H9 (cell line): Measurements from ENCODE around the gene RC3H2. TPM values are rescaled to one million over a fixed set of nuclear protein-coding genes. Genes with fewer than 3 reads are reported as not detected.
A peak's percentile ranks its signal among the peaks of the same experiment; 100 is the strongest.

Source experiments
- DNase-seq: peaks from one replicate; pipeline ENCODE4 v3.0.0-alpha.2; 2017
- H2AFZ ChIP-seq: one replicate; pipeline ENCODE4 v1.6.1; 2013; ENCODE audit warnings: mild to moderate bottlenecking, low read length, control low read depth, moderate library complexity
- H2AK5ac ChIP-seq: 2 replicates; pipeline ENCODE4 v1.6.1; 2013; ENCODE audit warnings: low read length, control low read depth, mixed read lengths; ENCODE audit not compliant: insufficient read length
- H2BK120ac ChIP-seq: one replicate; pipeline ENCODE4 v1.6.1; 2013; ENCODE audit warnings: low read depth, mild to moderate bottlenecking, low read length, control low read depth, inconsistent platforms; ENCODE audit not compliant: poor library complexity, severe bottlenecking
- H2BK12ac ChIP-seq: 2 replicates; pipeline ENCODE4 v1.6.1; 2013; ENCODE audit warnings: low read length, control low read depth, mixed read lengths, low read depth; ENCODE audit not compliant: insufficient read length
- H2BK15ac ChIP-seq: 2 replicates; pipeline ENCODE4 v1.6.1; 2013; ENCODE audit warnings: low read depth, low read length, control low read depth
- H2BK20ac ChIP-seq: one replicate; pipeline ENCODE4 v1.6.1; 2013; ENCODE audit warnings: low read depth, mild to moderate bottlenecking, low read length, control low read depth, inconsistent platforms; ENCODE audit not compliant: poor library complexity, severe bottlenecking
- H2BK5ac ChIP-seq: 2 replicates; pipeline ENCODE4 v1.6.1; 2013; ENCODE audit warnings: low read length, control low read depth, mixed read lengths; ENCODE audit not compliant: insufficient read length
- H3K14ac ChIP-seq: 2 replicates; pipeline ENCODE4 v1.6.1; 2013; ENCODE audit warnings: low read length, control low read depth; ENCODE audit not compliant: insufficient read depth
- H3K18ac ChIP-seq: 2 replicates; pipeline ENCODE4 v1.6.1; 2013; ENCODE audit warnings: low read depth, mild to moderate bottlenecking, mixed read lengths, low read length, control low read depth; ENCODE audit not compliant: insufficient read length
- H3K23ac ChIP-seq: 2 replicates; pipeline ENCODE4 v1.6.1; 2013; ENCODE audit warnings: low read length, control low read depth, mixed read lengths, low read depth; ENCODE audit not compliant: insufficient read length
- H3K23me2 ChIP-seq: 2 replicates; pipeline ENCODE4 v1.6.1; 2013; ENCODE audit warnings: low read depth, mild to moderate bottlenecking, mixed read lengths, low read length, control low read depth; ENCODE audit not compliant: insufficient read length, poor library complexity, severe bottlenecking
- H3K27ac ChIP-seq: 2 replicates; pipeline ENCODE4 v1.5.1; 2013; ENCODE audit warnings: low read length, control low read depth, mixed read lengths, low read depth; ENCODE audit not compliant: insufficient read length
- H3K27me3 ChIP-seq: 2 replicates; pipeline ENCODE4 v1.6.1; 2013; ENCODE audit warnings: low read length, control low read depth, inconsistent platforms; ENCODE audit not compliant: insufficient read depth
- H3K4ac ChIP-seq: 2 replicates; pipeline ENCODE4 v1.6.1; 2013; ENCODE audit warnings: low read depth, mild to moderate bottlenecking, control low read depth, inconsistent platforms, low read length, moderate library complexity
- H3K4me1 ChIP-seq: 2 replicates; pipeline ENCODE4 v1.6.1; 2013; ENCODE audit warnings: low read length, control low read depth, inconsistent platforms; ENCODE audit not compliant: insufficient read depth
- H3K4me2 ChIP-seq: 2 replicates; pipeline ENCODE4 v1.6.1; 2013; ENCODE audit warnings: low read length, control low read depth, mixed read lengths; ENCODE audit not compliant: insufficient read length, insufficient read depth
- H3K56ac ChIP-seq: 2 replicates; pipeline ENCODE4 v1.6.1; 2013; ENCODE audit warnings: low read depth, mild to moderate bottlenecking, mixed read lengths, low read length, control low read depth; ENCODE audit not compliant: insufficient read length
- H3K79me1 ChIP-seq: 2 replicates; pipeline ENCODE4 v1.6.1; 2013; ENCODE audit warnings: low read depth, mild to moderate bottlenecking, moderate library complexity, low read length, control low read depth, inconsistent platforms; ENCODE audit not compliant: insufficient read depth, poor library complexity, severe bottlenecking
- H3K79me2 ChIP-seq: 2 replicates; pipeline ENCODE4 v1.6.1; 2013; ENCODE audit warnings: low read length, control low read depth, inconsistent platforms; ENCODE audit not compliant: insufficient read depth
- H3K9ac ChIP-seq: 2 replicates; pipeline ENCODE4 v1.6.1; 2013; ENCODE audit warnings: low read length, control low read depth, mixed read lengths; ENCODE audit not compliant: insufficient read length; ENCODE audit errors: extremely low read depth
- H3K9me3 ChIP-seq: one replicate; pipeline ENCODE4 v1.6.1; 2013; ENCODE audit warnings: low read depth, low read length, inconsistent platforms; ENCODE audit not compliant: control insufficient read depth
- H3T11ph ChIP-seq: one replicate; pipeline ENCODE4 v1.6.1; 2013; ENCODE audit warnings: mild to moderate bottlenecking, low read length, control low read depth, inconsistent platforms
- H4K20me1 ChIP-seq: one replicate; pipeline ENCODE4 v1.6.1; 2013; ENCODE audit not compliant: control insufficient read depth, insufficient read length, insufficient read depth
- H4K5ac ChIP-seq: 2 replicates; pipeline ENCODE4 v1.6.1; 2013; ENCODE audit warnings: low read depth, mild to moderate bottlenecking, mixed read lengths, low read length, control low read depth; ENCODE audit not compliant: insufficient read length
- H4K8ac ChIP-seq: replicated peaks from 2 replicates; pipeline ENCODE4 v1.6.1; 2013; ENCODE audit warnings: low read length, control low read depth, mixed read lengths, low read depth; ENCODE audit not compliant: insufficient read length
- H4K91ac ChIP-seq: 2 replicates; pipeline ENCODE4 v1.6.1; 2013; ENCODE audit warnings: low read depth, mild to moderate bottlenecking, moderate library complexity, mixed read lengths, low read length, control low read depth; ENCODE audit not compliant: insufficient read length
- H3K27ac Mint-ChIP-seq, 3 experiments: 2 replicates in 2 of 3; 3 replicates in 1 of 3; pipeline ENCODE4 v1.8.0; 2020 to 2021; ENCODE audit warnings: mixed read lengths in 3 of 3, mild to moderate bottlenecking in 1 of 3, moderate library complexity in 1 of 3
- H3K27me3 Mint-ChIP-seq: 2 replicates; pipeline ENCODE4 v1.8.0; 2021; ENCODE audit warnings: low read depth, mild to moderate bottlenecking, moderate library complexity, mixed read lengths
- H3K36me3 Mint-ChIP-seq, 3 experiments: 2 replicates in 2 of 3; 3 replicates in 1 of 3; pipeline ENCODE4 v1.8.0; 2020 to 2021; ENCODE audit warnings: low read depth in 3 of 3, mixed read lengths in 3 of 3; ENCODE audit not compliant: insufficient read depth in 1 of 3
- H3K4me1 Mint-ChIP-seq, 2 experiments: 2 replicates each; pipeline ENCODE4 v1.8.0; 2020; ENCODE audit warnings: mixed read lengths in 2 of 2
- H3K4me3 Mint-ChIP-seq, 2 experiments: 2 replicates in 1 of 2; 3 replicates in 1 of 2; pipeline ENCODE4 v1.8.0; 2020 to 2021; ENCODE audit warnings: mild to moderate bottlenecking in 2 of 2, mixed read lengths in 2 of 2, moderate library complexity in 1 of 2
- H3K9me3 Mint-ChIP-seq, 2 experiments: 2 replicates in 1 of 2; 3 replicates in 1 of 2; pipeline ENCODE4 v1.8.0; 2020; ENCODE audit warnings: mild to moderate bottlenecking in 2 of 2, mixed read lengths in 2 of 2, moderate library complexity in 1 of 2
- CTCF ChIP-seq: fragments of 200-600 bp; sonication (generic); conservative IDR thresholded peaks from 3 replicates; pipeline ENCODE4 v1.8.0; 2021; ENCODE audit warnings: antibody characterized with exemption, mild to moderate bottlenecking
- WGBS: extraction: QIAGEN DNeasy Blood & Tissue Kit; methylation state at CpG from one replicate; pipeline ENCODE4 v1.1.7; 2013; ENCODE audit warnings: missing lambda C conversion rate, low lambda C conversion rate, mixed read lengths; ENCODE audit not compliant: insufficient read length; ENCODE audit errors: extremely low coverage; 5-methylcytosine and 5-hydroxymethylcytosine counted together
- total RNA-seq: library from RNA; stranded (reverse); gene quantifications from 2 replicates; pipeline ENCODE4 v1.2.1, GENCODE V29; 2021

RC3H2 gene
- total RNA-seq, 1 experiment from 2014 or later = 49.0 TPM

DNA sequence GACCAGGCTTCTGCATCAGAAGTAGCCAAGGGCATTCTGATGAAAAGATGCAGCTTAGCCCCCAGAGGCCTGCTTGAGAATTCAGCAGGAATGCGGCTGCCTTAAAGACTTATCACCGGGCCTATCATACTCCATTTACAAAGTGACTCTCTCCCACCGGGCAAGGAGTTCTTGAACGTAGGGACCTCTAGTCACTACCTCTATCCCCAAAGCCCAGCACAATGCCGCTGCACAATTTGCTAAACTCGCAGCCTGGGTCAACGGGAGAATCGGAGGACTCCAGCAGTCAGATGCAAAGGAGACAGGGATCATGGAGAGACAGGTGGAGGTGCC is 77.4 kb downstream of the RC3H2 start:
- H4K91ac ChIP-seq = no peak overlapping the region

More for the DNA sequence above, 77.4 kb downstream of the RC3H2 start:
- DNase-seq = no peak
- no peak overlapping the region for H2BK120ac ChIP-seq
- no peak for TF ChIP-seq CTCF
- H2BK5ac ChIP-seq = no peak overlapping the region
- Mint-ChIP-seq H3K4me1 (peaks cover 10 to 14% of the 10 kb centered on the region in 2 experiments), H3K27me3 (no peaks in the 10 kb centered on the region), H3K9me3 (no peaks in the 10 kb centered on the region), H3K27ac (peak overlapping the region; percentile 98 to 100 (median 99)), H3K4me3 (peak overlapping the region; percentile 100), H3K36me3 (peaks cover 10 to 32% (median 26%) of the 10 kb centered on the region in 3 experiments; a peak in 6 of 7 replicates)
- no peaks in the 10 kb centered on the region for H3K4me1 ChIP-seq
- peak overlapping the region; percentile 63 for H3K27ac ChIP-seq
- no peak overlapping the region for H2AFZ ChIP-seq
- no peak overlapping the region; the same call in 1 of the 2 replicates for H3K4ac ChIP-seq
- no peak overlapping the region for H4K5ac ChIP-seq
- H3T11ph ChIP-seq = no peak overlapping the region
- H3K4me2 ChIP-seq = peak overlapping the region; percentile 98
- no peak overlapping the region for H2BK20ac ChIP-seq
- H4K8ac ChIP-seq = no peak overlapping the region
- H2BK15ac ChIP-seq = no peak overlapping the region
- peaks cover 6% of the 10 kb centered on the region for H3K23me2 ChIP-seq
- WGBS = no CpG with 5 or more reads among the region's 8 CpGs
- no peak overlapping the region for H3K23ac ChIP-seq
- H3K79me1 ChIP-seq = peaks cover 11% of the 10 kb centered on the region
- H2AK5ac ChIP-seq = no peak overlapping the region
- no peak overlapping the region for H2BK12ac ChIP-seq
- peak overlapping the region; percentile 62 for H3K18ac ChIP-seq
- H3K14ac ChIP-seq = 0 out of 2 replicates have a peak overlapping the region, but pooled peaks have one; percentile 84
- H3K79me2 ChIP-seq = peaks cover 12% of the 10 kb centered on the region; the same call in 1 of the 2 replicates
- H3K9ac ChIP-seq = peak overlapping the region; percentile 88
- H3K9me3 ChIP-seq = no peaks in the 10 kb centered on the region
- H3K27me3 ChIP-seq = no peaks in the 10 kb centered on the region
- no peak overlapping the region for H3K56ac ChIP-seq
- H4K20me1 ChIP-seq = no peaks in the 10 kb centered on the region
